Measurements from ENCODE around the gene S100Z. TPM values are rescaled to one million over a fixed set of nuclear protein-coding genes. Genes with fewer than 3 reads are reported as not detected.

The S100Z gene
- total and polyA plus RNA-seq, 9 of the 15 experiments (the other 6 are each of a cell fraction or from before 2014, with no cell fraction given) = 0.15 to 0.42 (median 0.20) TPM; not detected in 6

DNA sequence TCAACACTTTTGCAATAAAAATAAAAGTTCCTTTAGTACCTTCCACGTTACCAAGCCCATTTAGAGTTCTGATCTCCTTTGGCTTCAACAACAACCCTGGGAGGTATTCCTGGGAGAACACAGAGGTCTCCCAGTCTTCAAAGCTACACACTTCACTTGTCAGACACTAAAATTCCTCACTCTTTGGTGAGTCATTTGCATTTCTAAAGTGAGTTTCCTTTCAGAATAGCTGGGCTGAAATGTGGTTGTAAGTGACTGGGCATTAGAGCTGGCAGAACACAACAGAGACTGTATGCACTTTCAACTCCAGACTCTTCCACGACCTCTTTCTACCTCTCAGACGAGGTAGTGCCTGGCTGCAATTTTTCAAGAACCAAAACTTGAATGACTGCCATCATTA is 42.5 kb upstream of the S100Z start (continued):
- TF ChIP-seq, protein P1, sequence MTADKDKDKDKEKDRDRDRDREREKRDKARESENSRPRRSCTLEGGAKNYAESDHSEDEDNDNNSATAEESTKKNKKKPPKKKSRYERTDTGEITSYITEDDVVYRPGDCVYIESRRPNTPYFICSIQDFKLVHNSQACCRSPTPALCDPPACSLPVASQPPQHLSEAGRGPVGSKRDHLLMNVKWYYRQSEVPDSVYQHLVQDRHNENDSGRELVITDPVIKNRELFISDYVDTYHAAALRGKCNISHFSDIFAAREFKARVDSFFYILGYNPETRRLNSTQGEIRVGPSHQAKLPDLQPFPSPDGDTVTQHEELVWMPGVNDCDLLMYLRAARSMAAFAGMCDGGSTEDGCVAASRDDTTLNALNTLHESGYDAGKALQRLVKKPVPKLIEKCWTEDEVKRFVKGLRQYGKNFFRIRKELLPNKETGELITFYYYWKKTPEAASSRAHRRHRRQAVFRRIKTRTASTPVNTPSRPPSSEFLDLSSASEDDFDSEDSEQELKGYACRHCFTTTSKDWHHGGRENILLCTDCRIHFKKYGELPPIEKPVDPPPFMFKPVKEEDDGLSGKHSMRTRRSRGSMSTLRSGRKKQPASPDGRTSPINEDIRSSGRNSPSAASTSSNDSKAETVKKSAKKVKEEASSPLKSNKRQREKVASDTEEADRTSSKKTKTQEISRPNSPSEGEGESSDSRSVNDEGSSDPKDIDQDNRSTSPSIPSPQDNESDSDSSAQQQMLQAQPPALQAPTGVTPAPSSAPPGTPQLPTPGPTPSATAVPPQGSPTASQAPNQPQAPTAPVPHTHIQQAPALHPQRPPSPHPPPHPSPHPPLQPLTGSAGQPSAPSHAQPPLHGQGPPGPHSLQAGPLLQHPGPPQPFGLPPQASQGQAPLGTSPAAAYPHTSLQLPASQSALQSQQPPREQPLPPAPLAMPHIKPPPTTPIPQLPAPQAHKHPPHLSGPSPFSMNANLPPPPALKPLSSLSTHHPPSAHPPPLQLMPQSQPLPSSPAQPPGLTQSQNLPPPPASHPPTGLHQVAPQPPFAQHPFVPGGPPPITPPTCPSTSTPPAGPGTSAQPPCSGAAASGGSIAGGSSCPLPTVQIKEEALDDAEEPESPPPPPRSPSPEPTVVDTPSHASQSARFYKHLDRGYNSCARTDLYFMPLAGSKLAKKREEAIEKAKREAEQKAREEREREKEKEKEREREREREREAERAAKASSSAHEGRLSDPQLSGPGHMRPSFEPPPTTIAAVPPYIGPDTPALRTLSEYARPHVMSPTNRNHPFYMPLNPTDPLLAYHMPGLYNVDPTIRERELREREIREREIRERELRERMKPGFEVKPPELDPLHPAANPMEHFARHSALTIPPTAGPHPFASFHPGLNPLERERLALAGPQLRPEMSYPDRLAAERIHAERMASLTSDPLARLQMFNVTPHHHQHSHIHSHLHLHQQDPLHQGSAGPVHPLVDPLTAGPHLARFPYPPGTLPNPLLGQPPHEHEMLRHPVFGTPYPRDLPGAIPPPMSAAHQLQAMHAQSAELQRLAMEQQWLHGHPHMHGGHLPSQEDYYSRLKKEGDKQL (CRISPR knock-in tag; IDR thresholded peaks at IDR 0.05; ENCODE audit: borderline replicate concordance) = no peak
- TF ChIP-seq ZSCAN29 (IDR thresholded peaks at IDR 0.05) (no peak), SRSF1 (IDR thresholded peaks at IDR 0.05; ENCODE audit: low read depth, low read length) (no peak), ZNF174 (CRISPR knock-in tag; IDR thresholded peaks at IDR 0.05) (no peak), RBM34 (IDR thresholded peaks at IDR 0.05; ENCODE audit: borderline replicate concordance, insufficient read depth, low read length) (no peak), FOXK1 (CRISPR knock-in tag; IDR thresholded peaks at IDR 0.05; ENCODE audit: borderline replicate concordance) (no peak)
